Esophagus squamous epithelium (tissue), 5 donors: Measurements from ENCODE around the gene UNKL. TPM values are rescaled to one million over a fixed set of nuclear protein-coding genes. Genes with fewer than 3 reads are reported as not detected.

ENCODE experiments used
- DNase-seq: peaks from one replicate; lab custom pipeline; 2025; lab: John Stamatoyannopoulos, UW
- H3K27ac ChIP-seq, 4 donors: fragments of 200-600 bp; sonication (generic); one replicate each; pipeline ENCODE4 v1.5.1; 2016 to 2019; ENCODE audit warnings: mild to moderate bottlenecking in 1 of 4
- H3K27me3 ChIP-seq, 4 donors: fragments of 200-600 bp; sonication (generic); 1 replicate in 3 of 4; 2 replicates in 1 of 4; pipeline versions ENCODE4 v1.5.1 to v1.6.0; 2017 to 2021; ENCODE audit warnings: antibody characterized with exemption in 1 of 4
- H3K36me3 ChIP-seq, 3 donors: fragments of 200-600 bp; sonication (generic); one replicate each; pipeline ENCODE4 v1.5.1; 2016 to 2019
- H3K4me1 ChIP-seq, 3 donors: fragments of 200-600 bp; sonication (generic); one replicate each; pipeline ENCODE4 v1.5.1; 2017 to 2019
- H3K4me3 ChIP-seq, 4 donors: fragments of 200-600 bp; sonication (generic); 1 replicate in 3 of 4; 2 replicates in 1 of 4; pipeline ENCODE4 v1.5.1; 2016 to 2019; ENCODE audit warnings: mild to moderate bottlenecking in 2 of 4, moderate library complexity in 1 of 4
- H3K9me3 ChIP-seq, 3 donors: fragments of 200-600 bp; sonication (generic); one replicate each; pipeline ENCODE4 v1.5.1; 2016 to 2019
- CTCF ChIP-seq, 6 experiments: fragments of 450-650 bp in 4 of 6; fragments of 200-600 bp in 2 of 6; sonication (generic) in 2 of 6; IDR thresholded peaks; one replicate each; pipeline ENCODE4 v1.5.1; 2016 to 2019; ENCODE audit warnings: antibody characterized with exemption in 6 of 6, mild to moderate bottlenecking in 4 of 6, moderate library complexity in 4 of 6
- POLR2A ChIP-seq, 4 donors: fragments of 450-650 bp; IDR thresholded peaks; one replicate each; pipeline ENCODE4 v1.6.1; 2017; ENCODE audit warnings: antibody characterized with exemption in 4 of 4, mild to moderate bottlenecking in 4 of 4, moderate library complexity in 3 of 4
- WGBS, 2 donors: methylation state at CpG; one replicate each; pipeline ENCODE4 v1.1.5; 2018; 5-methylcytosine and 5-hydroxymethylcytosine counted together
- intact Hi-C: fragments of 100-400 bp; cut with DNase I; formaldehyde crosslinking; loops from one replicate; pipeline ENCODE4 v1.15.0; 2022
- total RNA-seq, 4 donors: library from RNA; depleted of rRNA; stranded (reverse); fragments of >200 nt; gene quantifications; one replicate each; pipeline ENCODE4 v1.1.0, GENCODE V29; 2016
- donor health status: DM: yes; HTN: yes; CAD: no.

Gene UNKL
- total RNA-seq, 4 donors from 2014 or later, result 5.9 to 17.2 (median 10.6) TPM

- peaks cover 18 to 100% (median 50%) of the 10 kb centered on the region in 3 donors for H3K36me3 ChIP-seq
- no peak for DNase-seq
Observed at GRCh38 chr16:1450841-1451240, 36.3 kb upstream of the UNKL start.

GRCh38 chr16:1450218-1450617, 35.7 kb upstream of the UNKL start:
- DNase-seq, result no peak
- no peak for TF ChIP-seq CTCF (IDR thresholded peaks at IDR 0.05)
- TF ChIP-seq POLR2A (IDR thresholded peaks at IDR 0.05), result no peak
- intact Hi-C loops, result no loop called here
- no peaks in the 10 kb centered on the region for H3K4me1 ChIP-seq
- no peak overlapping the region for H3K27ac ChIP-seq
- H3K27me3 ChIP-seq, result no peaks in the 10 kb centered on the region
- WGBS, 2 donors, result 91% methylated on average over 6 of the region's 29 CpGs; no CpG with 5 or more reads in 1 of the 2 donors
- peaks cover 11 to 100% (median 47%) of the 10 kb centered on the region in 3 donors for H3K36me3 ChIP-seq
- no peaks in the 10 kb centered on the region for H3K9me3 ChIP-seq
- H3K4me3 ChIP-seq, result no peak overlapping the region

More at GRCh38 chr16:1450841-1451240, 36.3 kb upstream of the UNKL start:
- no peaks in the 10 kb centered on the region for H3K9me3 ChIP-seq
- H3K27ac ChIP-seq, result no peak overlapping the region
- H3K4me1 ChIP-seq, result no peaks in the 10 kb centered on the region
- no peaks in the 10 kb centered on the region for H3K27me3 ChIP-seq
- WGBS, 2 donors, result 83 to 84% methylated on average over 2 to 6 of the region's 21 CpGs
- intact Hi-C loops, result no loop called here
- TF ChIP-seq CTCF (IDR thresholded peaks at IDR 0.05) (no peak), POLR2A (IDR thresholded peaks at IDR 0.05) (no peak)
- H3K4me3 ChIP-seq, result no peak overlapping the region

GRCh38 chr16:1449201-1449788, 34.8 kb upstream of the UNKL start:
- 94 to 98% methylated on average over 4 to 6 of the region's 25 CpGs for WGBS, 2 donors
- no peak for DNase-seq
- no peaks in the 10 kb centered on the region for H3K4me1 ChIP-seq
- H3K36me3 ChIP-seq, result peaks cover 9 to 91% (median 42%) of the 10 kb centered on the region in 3 donors
- intact Hi-C loops, result no loop called here
- TF ChIP-seq POLR2A (IDR thresholded peaks at IDR 0.05) (no peak), CTCF (IDR thresholded peaks at IDR 0.05) (no peak)
- no peak overlapping the region for H3K4me3 ChIP-seq
- H3K27ac ChIP-seq, result no peak overlapping the region
- no peaks in the 10 kb centered on the region for H3K27me3 ChIP-seq
- no peaks in the 10 kb centered on the region for H3K9me3 ChIP-seq

- Histone ChIP-seq H3K4me3 (no peak overlapping the region), H3K27ac (no peak overlapping the region), H3K36me3 (peaks cover 5 to 84% (median 39%) of the 10 kb centered on the region in 3 donors), H3K9me3 (no peaks in the 10 kb centered on the region), H3K27me3 (no peaks in the 10 kb centered on the region), H3K4me1 (no peaks in the 10 kb centered on the region)
- TF ChIP-seq CTCF (IDR thresholded peaks at IDR 0.05), result no peak
- TF ChIP-seq POLR2A (IDR thresholded peaks at IDR 0.05), result no peak
- WGBS, 2 donors, result 87 to 93% methylated on average over 3 to 6 of the region's 30 CpGs
- intact Hi-C loops, result no loop called here
- no peak for DNase-seq
Observed at GRCh38 chr16:1448536-1449116, 34.1 kb upstream of the UNKL start.

GRCh38 chr16:1447965-1448364, 33.5 kb upstream of the UNKL start:
- no peaks in the 10 kb centered on the region for H3K4me1 ChIP-seq
- intact Hi-C loops, result no loop called here
- H3K27ac ChIP-seq, result no peak overlapping the region
- DNase-seq, result no peak
- H3K36me3 ChIP-seq, result peaks cover 0 to 78% (median 34%) of the 10 kb centered on the region in 3 donors
- no peak overlapping the region for H3K4me3 ChIP-seq
- no peaks in the 10 kb centered on the region for H3K27me3 ChIP-seq
- H3K9me3 ChIP-seq, result no peaks in the 10 kb centered on the region
- TF ChIP-seq CTCF (IDR thresholded peaks at IDR 0.05), result no peak
- TF ChIP-seq POLR2A (IDR thresholded peaks at IDR 0.05), result no peak
- 99% methylated on average over 8 of the region's 11 CpGs; no CpG with 5 or more reads in 1 of the 2 donors for WGBS, 2 donors
